ENCODE measurements around the gene ORM1. TPM values are rescaled to one million over a fixed set of nuclear protein-coding genes. Genes with fewer than 3 reads are reported as not detected.

ORM1 gene
- total RNA-seq, 2 donors from 2014 or later, result not detected

GRCh38 chr9:114300846-114301797 is 21.8 kb upstream of the ORM1 start:
- DNase-seq, result peak in 1 of 2 donors; percentile 19
- ATAC-seq, result no peak
- intact Hi-C loops (cut with DNase I, micrococcal nuclease), result no loop called here

DNA sequence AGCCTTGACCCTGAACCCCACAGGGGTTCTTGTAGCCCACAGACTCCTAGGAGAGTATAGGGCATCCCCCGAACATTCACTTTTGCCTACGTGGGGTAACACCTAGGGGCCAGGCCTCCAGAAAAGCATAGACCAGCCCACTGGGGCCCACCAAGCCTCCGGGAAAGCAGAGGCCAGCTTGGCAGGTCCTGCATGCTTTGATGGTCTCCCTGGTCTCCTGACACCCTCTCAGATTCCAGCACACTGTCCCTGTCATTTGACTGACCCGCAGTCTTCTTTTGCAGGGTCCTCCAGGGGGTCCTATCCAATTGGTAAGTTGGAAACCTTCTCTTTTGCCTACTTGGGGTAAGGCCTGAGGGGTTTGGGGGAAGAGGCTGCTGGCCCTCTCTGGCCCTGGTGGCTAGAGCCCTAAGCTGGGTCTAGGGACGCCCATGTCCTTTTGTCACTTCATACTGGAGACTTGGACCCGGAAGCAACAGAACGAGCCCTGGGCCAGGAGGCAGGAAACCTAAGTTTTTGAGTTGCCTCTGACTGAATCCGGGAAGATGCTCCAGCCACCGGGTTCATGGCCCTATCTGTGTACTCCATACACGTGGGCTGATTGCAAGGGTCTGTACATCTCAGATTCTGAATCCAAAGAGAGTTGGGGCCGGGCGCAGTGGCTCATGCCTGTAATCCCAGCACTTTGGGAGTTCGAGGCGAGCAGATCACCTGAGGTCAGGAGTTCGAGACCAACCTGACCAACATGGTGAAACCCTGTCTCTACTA is 20.9 kb upstream of the ORM1 start:
- ATAC-seq, result no peak
- DNase-seq, result peak in 1 of 2 donors; percentile 11
- intact Hi-C loops (cut with DNase I, micrococcal nuclease), result no loop called here

- intact Hi-C loops (cut with DNase I, micrococcal nuclease), result no loop called here
- DNase-seq (peak in 1 of 2 donors; percentile 7), ATAC-seq (no peak)
Observed at GRCh38 chr9:114302727-114303126, 20.2 kb upstream of the ORM1 start.

- ATAC-seq (no peak), DNase-seq (peak in 1 of 2 donors; percentile 8)
- intact Hi-C loops (cut with DNase I, micrococcal nuclease), result no loop called here
Observed at GRCh38 chr9:114303571-114303970, 19.3 kb upstream of the ORM1 start.

GRCh38 chr9:114303977-114304376 is 18.9 kb upstream of the ORM1 start:
- ATAC-seq, result no peak
- intact Hi-C loops (cut with DNase I, micrococcal nuclease), result no loop called here
- peak in 1 of 2 donors; percentile 8 for DNase-seq

DNA sequence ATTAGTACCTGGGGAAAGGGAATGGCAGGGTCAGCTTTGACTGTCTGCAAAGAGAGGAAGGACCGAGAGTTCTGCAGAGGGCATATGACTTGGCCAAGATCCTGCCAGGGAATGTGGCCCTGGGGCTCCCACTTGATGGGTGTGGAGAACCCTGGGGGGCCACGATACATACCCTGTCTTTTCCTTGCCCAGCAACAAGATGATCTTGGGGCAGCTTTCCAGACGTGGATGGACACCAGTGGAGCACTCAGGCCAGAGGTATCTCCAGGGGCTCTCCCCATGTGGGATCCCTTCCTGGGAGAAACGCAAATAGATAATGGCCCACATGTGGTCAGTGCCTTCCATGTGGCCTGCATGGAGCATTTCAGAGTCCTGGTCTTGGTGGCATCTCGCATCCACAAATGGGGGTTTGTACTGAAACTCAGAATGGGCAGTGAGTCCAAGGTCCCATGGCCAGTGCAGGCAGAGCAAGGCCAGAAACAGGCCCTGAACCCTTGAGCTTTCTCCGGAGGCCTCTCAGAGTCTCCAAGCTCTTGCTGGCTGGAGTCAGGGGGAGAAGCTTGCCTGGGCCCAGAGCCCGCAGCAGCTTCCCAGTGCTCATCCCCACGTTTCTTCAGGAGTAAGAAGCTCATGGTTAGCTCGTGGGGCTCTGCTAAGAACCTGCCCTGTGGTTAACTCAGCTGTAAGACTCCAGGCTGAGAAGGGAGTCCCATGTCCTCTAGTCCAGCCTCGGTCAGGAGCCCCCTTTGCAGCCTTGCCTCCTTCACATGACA is 18.3 kb upstream of the ORM1 start:
- DNase-seq, result peak in 1 of 2 donors; percentile 15
- ATAC-seq, result no peak
- intact Hi-C loops (cut with DNase I, micrococcal nuclease), result no loop called here

- no peak for ATAC-seq
Observed at GRCh38 chr9:114307899-114308267, 15.0 kb upstream of the ORM1 start.

GRCh38 chr9:114308361-114308950 is 14.4 kb upstream of the ORM1 start:
- intact Hi-C loops (cut with DNase I, micrococcal nuclease), result no loop called here
- ATAC-seq (no peak), DNase-seq (peak in 1 of 2 donors; percentile 4)

More at GRCh38 chr9:114307899-114308267, 15.0 kb upstream of the ORM1 start:
- DNase-seq, result no peak
- intact Hi-C loops (cut with DNase I, micrococcal nuclease), result no loop called here

- DNase-seq, result peak in 1 of 2 donors; percentile 4
- ATAC-seq, result no peak
- intact Hi-C loops (cut with DNase I, micrococcal nuclease), result no loop called here
Observed at GRCh38 chr9:114309096-114309495, 13.8 kb upstream of the ORM1 start.

DNA sequence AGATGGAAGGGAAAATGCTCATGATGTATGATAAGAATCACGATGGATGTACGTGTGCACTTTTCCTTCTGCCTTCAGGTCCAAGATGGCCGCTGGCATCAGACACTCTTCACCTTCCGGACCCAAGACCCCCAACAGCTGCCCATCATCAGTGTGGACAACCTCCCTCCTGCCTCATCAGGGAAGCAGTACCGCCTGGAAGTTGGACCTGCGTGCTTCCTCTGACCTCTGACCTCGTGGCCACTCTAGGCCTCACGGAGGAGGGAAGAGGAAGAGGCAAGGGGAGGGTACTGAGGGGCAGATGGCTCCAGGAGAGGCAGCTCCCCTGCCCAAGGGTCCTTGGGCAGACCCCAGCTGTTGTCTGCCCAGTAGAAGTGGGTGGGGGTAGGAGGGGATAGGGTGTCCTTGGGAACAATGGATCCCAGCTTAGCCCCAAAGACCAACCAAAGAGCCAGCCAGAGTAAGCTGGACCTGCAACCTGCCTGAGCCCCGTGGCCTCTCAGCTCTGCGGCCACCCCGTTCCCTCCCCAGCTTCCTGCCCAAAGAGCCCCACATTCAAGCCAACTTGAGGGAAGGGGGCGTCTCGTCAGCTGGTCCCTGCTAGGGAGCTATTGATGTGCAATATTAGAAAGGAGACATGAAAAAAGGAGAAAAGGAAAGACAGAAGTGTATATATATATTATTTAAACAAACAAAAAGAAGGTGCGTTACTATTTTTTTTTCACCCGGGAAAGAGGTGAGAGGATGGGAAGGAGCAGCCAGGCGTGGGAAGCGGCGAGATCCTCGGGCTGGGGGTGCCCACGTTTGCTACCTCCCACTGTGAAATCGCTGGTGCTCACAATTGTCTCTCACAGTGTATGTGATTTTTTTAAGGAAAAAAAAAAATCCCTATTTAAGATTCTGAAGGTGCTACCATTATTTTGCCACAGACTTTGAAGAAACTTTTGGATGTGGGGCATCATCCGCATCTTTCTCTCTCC is 12.1 kb upstream of the ORM1 start:
- intact Hi-C loops (cut with DNase I, micrococcal nuclease), result no loop called here
- DNase-seq (peak in 1 of 2 donors; percentile 6), ATAC-seq (no peak)

GRCh38 chr9:114311571-114312512 is 11.1 kb upstream of the ORM1 start:
- intact Hi-C loops (cut with DNase I, micrococcal nuclease), result no loop called here
- ATAC-seq (no peak), DNase-seq (peak in 1 of 2 donors; percentile 8)

- ATAC-seq, result no peak
- intact Hi-C loops (cut with DNase I, micrococcal nuclease), result no loop called here
- peak in 1 of 2 donors; percentile 18 for DNase-seq
Observed at GRCh38 chr9:114312513-114312875, 10.4 kb upstream of the ORM1 start.

GRCh38 chr9:114313186-114313585 is 9.7 kb upstream of the ORM1 start:
- peak in 1 of 2 donors; percentile 3 for DNase-seq
- intact Hi-C loops (cut with DNase I, micrococcal nuclease), result no loop called here
- no peak for ATAC-seq

DNA sequence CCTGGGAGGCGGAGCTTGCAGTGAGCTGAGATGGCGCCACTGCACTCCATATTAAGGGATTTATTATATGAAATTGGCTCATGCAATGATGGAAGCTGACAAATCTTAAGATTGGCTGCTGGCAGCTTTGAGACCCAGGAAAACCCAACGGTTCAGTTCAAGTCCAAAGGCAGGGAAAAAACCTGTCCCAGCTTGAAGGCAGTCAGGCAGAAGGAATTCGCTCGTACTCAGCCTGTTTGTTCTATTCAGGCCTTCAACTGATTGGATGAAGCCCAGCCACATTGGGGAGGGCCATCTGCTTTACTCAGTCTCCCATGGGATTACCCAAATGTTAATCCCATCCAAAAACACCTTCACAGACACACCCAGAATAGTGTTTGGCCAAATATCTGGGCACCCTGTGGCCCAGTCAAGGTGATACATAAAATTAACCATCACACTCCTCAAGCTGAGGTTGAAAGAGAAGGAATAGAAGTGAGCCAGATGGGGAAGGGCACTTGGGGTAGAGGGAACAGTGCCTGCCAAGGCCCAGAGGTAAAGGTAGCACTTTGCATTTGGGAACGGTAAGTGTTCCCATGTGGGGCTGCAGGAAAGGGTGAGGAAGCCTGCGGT is 8.5 kb upstream of the ORM1 start:
- intact Hi-C loops (cut with DNase I, micrococcal nuclease), result no loop called here
- ATAC-seq (no peak), DNase-seq (no peak)

GRCh38 chr9:114314881-114315722 is 7.8 kb upstream of the ORM1 start:
- intact Hi-C loops (cut with DNase I, micrococcal nuclease), result no loop called here

More at GRCh38 chr9:114314881-114315722, 7.8 kb upstream of the ORM1 start:
- DNase-seq, result peak in 1 of 2 donors; percentile 5
- ATAC-seq, result no peak
